ENCODE data around the gene TLR8. TPM values are rescaled to one million over a fixed set of nuclear protein-coding genes. Genes with fewer than 3 reads are reported as not detected.

TLR8 gene
- total and polyA plus RNA-seq, 11 donors = 0.04 to 9.7 (median 0.52) TPM

DNA sequence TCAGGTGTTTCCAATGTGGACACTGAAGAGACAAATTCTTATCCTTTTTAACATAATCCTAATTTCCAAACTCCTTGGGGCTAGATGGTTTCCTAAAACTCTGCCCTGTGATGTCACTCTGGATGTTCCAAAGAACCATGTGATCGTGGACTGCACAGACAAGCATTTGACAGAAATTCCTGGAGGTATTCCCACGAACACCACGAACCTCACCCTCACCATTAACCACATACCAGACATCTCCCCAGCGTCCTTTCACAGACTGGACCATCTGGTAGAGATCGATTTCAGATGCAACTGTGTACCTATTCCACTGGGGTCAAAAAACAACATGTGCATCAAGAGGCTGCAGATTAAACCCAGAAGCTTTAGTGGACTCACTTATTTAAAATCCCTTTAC is 20.9 kb upstream of the TLR8 start:
- WGBS, 4 donors = 59 to 62% (median 61%) methylated on average over 5 of the region's 5 CpGs

DNA sequence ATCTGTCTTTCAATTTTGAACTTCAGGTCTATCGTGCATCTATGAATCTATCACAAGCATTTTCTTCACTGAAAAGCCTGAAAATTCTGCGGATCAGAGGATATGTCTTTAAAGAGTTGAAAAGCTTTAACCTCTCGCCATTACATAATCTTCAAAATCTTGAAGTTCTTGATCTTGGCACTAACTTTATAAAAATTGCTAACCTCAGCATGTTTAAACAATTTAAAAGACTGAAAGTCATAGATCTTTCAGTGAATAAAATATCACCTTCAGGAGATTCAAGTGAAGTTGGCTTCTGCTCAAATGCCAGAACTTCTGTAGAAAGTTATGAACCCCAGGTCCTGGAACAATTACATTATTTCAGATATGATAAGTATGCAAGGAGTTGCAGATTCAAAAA is 19.9 kb upstream of the TLR8 start:
- peaks cover 0 to 11% (median 0%) of the 10 kb centered on the region in 12 donors for H3K4me1 ChIP-seq
- DNase-seq = no peak
- peaks cover 0 to 18% (median 0%) of the 10 kb centered on the region in 9 donors for H3K27me3 ChIP-seq
- WGBS, 4 donors = 89 to 94% (median 92%) methylated on average over 3 of the region's 3 CpGs
- no peaks in the 10 kb centered on the region for H3K9me3 ChIP-seq
- intact Hi-C loops (cut with DNase I) = no loop called here
- H3K36me3 ChIP-seq = no peaks in the 10 kb centered on the region
- H3K27ac ChIP-seq = no peak overlapping the region
- ATAC-seq = no peak
- H3K4me3 ChIP-seq = no peak overlapping the region
- no peak for TF ChIP-seq POLR2A (IDR thresholded peaks at IDR 0.05)

More for the DNA sequence above, 20.9 kb upstream of the TLR8 start:
- Histone ChIP-seq H3K4me3 (no peak overlapping the region), H3K4me1 (peaks cover 0 to 4% (median 0%) of the 10 kb centered on the region in 12 donors), H3K27ac (no peak overlapping the region), H3K36me3 (no peaks in the 10 kb centered on the region), H3K27me3 (peaks cover 0 to 22% (median 0%) of the 10 kb centered on the region in 9 donors), H3K9me3 (no peaks in the 10 kb centered on the region)
- no peak for ATAC-seq
- TF ChIP-seq POLR2A (IDR thresholded peaks at IDR 0.05) = no peak
- no peak for TF ChIP-seq CTCF (IDR thresholded peaks at IDR 0.05)
- no peak for DNase-seq
- intact Hi-C loops (cut with DNase I) = no loop called here

DNA sequence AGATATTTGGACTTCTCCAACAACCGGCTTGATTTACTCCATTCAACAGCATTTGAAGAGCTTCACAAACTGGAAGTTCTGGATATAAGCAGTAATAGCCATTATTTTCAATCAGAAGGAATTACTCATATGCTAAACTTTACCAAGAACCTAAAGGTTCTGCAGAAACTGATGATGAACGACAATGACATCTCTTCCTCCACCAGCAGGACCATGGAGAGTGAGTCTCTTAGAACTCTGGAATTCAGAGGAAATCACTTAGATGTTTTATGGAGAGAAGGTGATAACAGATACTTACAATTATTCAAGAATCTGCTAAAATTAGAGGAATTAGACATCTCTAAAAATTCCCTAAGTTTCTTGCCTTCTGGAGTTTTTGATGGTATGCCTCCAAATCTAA is 19.3 kb upstream of the TLR8 start:
- intact Hi-C loops (cut with DNase I) = no loop called here
- peaks cover 0 to 18% (median 0%) of the 10 kb centered on the region in 9 donors for H3K27me3 ChIP-seq
- H3K4me1 ChIP-seq = peaks cover 0 to 13% (median 0%) of the 10 kb centered on the region in 12 donors
- TF ChIP-seq CTCF (IDR thresholded peaks at IDR 0.05) = no peak
- no peak for TF ChIP-seq POLR2A (IDR thresholded peaks at IDR 0.05)
- DNase-seq (no peak), ATAC-seq (no peak)
- no peak overlapping the region for H3K4me3 ChIP-seq
- H3K9me3 ChIP-seq = no peaks in the 10 kb centered on the region
- H3K27ac ChIP-seq = no peak overlapping the region
- no peaks in the 10 kb centered on the region for H3K36me3 ChIP-seq
- WGBS, 4 donors = 68 to 88% (median 82%) methylated on average over 2 of the region's 2 CpGs

GRCh38 chrX:12887767-12888166 is 18.7 kb upstream of the TLR8 start:
- ATAC-seq = no peak
- H3K4me3 ChIP-seq = no peak overlapping the region
- DNase-seq = no peak

More at GRCh38 chrX:12887767-12888166, 18.7 kb upstream of the TLR8 start:
- TF ChIP-seq POLR2A (IDR thresholded peaks at IDR 0.05) = no peak
- TF ChIP-seq CTCF (IDR thresholded peaks at IDR 0.05) = no peak
- Histone ChIP-seq H3K27ac (no peak overlapping the region), H3K9me3 (no peaks in the 10 kb centered on the region), H3K36me3 (no peaks in the 10 kb centered on the region), H3K4me1 (peaks cover 0 to 17% (median 0%) of the 10 kb centered on the region in 12 donors), H3K27me3 (peaks cover 0 to 18% (median 0%) of the 10 kb centered on the region in 9 donors)
- intact Hi-C loops (cut with DNase I) = no loop called here
- 64 to 86% (median 73%) methylated on average over 3 of the region's 3 CpGs for WGBS, 4 donors

Data from heart left ventricle (tissue), 16 donors.